Prostate gland (tissue), 2 donors: ENCODE data around the gene EXO1. TPM values are rescaled to one million over a fixed set of nuclear protein-coding genes. Genes with fewer than 3 reads are reported as not detected.
"Not testable (repeated sequence)": the region's sequence is repeated elsewhere in the genome, so short reads cannot be mapped to it uniquely, and the experiment has no call there.

ENCODE experiments used
- DNase-seq: peaks from one replicate; pipeline ENCODE4 v3.0.0-alpha.2; 2019; ENCODE audit warnings: low spot score
- H3K27ac ChIP-seq, 2 donors: fragments of 200-600 bp; sonication (generic); 2 replicates each; pipeline ENCODE4 v1.5.1; 2017 to 2019
- H3K27me3 ChIP-seq: fragments of 200-600 bp; sonication (generic); replicated peaks from 2 replicates; pipeline ENCODE4 v1.5.1; 2019; ENCODE audit not compliant: insufficient read depth
- H3K36me3 ChIP-seq, 2 donors: fragments of 200-600 bp; sonication (generic); 1 replicate in 1 of 2; 2 replicates in 1 of 2; pipeline versions ENCODE4 v1.5.1 to v1.8.1; 2017 to 2019
- H3K4me1 ChIP-seq: fragments of 200-600 bp; sonication (generic); replicated peaks from 2 replicates; pipeline ENCODE4 v1.5.1; 2019
- H3K4me3 ChIP-seq, 2 donors: fragments of 200-600 bp; sonication (generic); 2 replicates each; pipeline ENCODE4 v1.5.1; 2017 to 2019
- H3K9me3 ChIP-seq: fragments of 200-600 bp; sonication (generic); 2 replicates; pipeline ENCODE4 v1.5.1; 2017
- CTCF ChIP-seq, 4 experiments: fragments of 200-600 bp in 2 of 4; fragments of 450-650 bp in 2 of 4; sonication (generic) in 2 of 4; IDR thresholded peaks; 1 replicate in 3 of 4; 2 replicates in 1 of 4; pipeline ENCODE4 v1.5.1; 2016 to 2019; ENCODE audit warnings: antibody characterized with exemption in 4 of 4, mild to moderate bottlenecking in 2 of 4, moderate library complexity in 2 of 4
- POLR2A ChIP-seq: fragments of 450-650 bp; IDR thresholded peaks from one replicate; pipeline ENCODE4 v1.6.1; 2016; ENCODE audit warnings: antibody characterized with exemption, mild to moderate bottlenecking
- POLR2AphosphoS5 ChIP-seq: sonication (generic); formaldehyde crosslinking; IDR thresholded peaks from one replicate; pipeline ENCODE4 v1.6.1; 2017; ENCODE audit warnings: antibody characterized with exemption
- WGBS: methylation state at CpG from one replicate; pipeline ENCODE4 v1.1.5; 2018; 5-methylcytosine and 5-hydroxymethylcytosine counted together
- intact Hi-C: fragments of 100-400 bp; cut with DNase I; formaldehyde crosslinking; loops from one replicate; pipeline ENCODE4 v1.14.2; 2022
- total RNA-seq, 2 donors: library from RNA; depleted of rRNA; stranded (reverse); fragments of >200 nt; gene quantifications; one replicate each; pipeline ENCODE4 v1.1.0, GENCODE V29; 2016

The EXO1 gene
- total RNA-seq, 2 donors from 2014 or later, result 0.36 to 3.1 TPM

- Histone ChIP-seq H3K4me3 (no peak overlapping the region), H3K36me3 (no peaks in the 10 kb centered on the region), H3K27ac (no peak overlapping the region), H3K27me3 (no peaks in the 10 kb centered on the region), H3K9me3 (no peaks in the 10 kb centered on the region), H3K4me1 (no peaks in the 10 kb centered on the region)
- TF ChIP-seq POLR2AphosphoS5 (no peak), POLR2A (no peak), CTCF (IDR thresholded peaks at IDR 0.05) (no peak)
- intact Hi-C loops, result no loop called here
- DNase-seq, result no peak
Observed at GRCh38 chr1:241825581-241825980, 22.4 kb upstream of the EXO1 start.

DNA sequence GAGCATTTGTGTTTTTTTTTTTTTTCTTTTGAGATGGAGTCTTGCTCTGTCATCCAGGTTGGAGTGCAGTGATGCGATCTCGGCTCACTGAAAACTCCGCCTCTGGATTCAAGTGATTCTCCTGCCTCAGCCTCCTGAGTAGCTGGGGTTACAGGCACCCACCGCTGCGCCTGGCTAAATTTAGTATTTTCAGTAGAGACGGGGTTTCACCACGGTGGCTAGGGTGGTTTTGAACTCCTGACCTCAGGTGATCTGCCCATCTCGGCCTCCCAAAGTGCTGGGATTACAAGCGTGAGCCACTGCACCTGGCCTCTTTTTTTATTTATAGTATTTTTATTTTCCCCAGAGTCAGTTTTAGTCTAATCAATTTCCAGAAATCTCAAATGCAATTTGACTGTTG, 21.4 kb upstream of the EXO1 start:
- H3K27me3 ChIP-seq, H3K9me3 ChIP-seq, H3K27ac ChIP-seq, intact Hi-C loops, H3K36me3 ChIP-seq, H3K4me3 ChIP-seq, H3K4me1 ChIP-seq, DNase-seq: not testable (repeated sequence)
- 89% methylated on average over 9 of the region's 9 CpGs for WGBS

DNA sequence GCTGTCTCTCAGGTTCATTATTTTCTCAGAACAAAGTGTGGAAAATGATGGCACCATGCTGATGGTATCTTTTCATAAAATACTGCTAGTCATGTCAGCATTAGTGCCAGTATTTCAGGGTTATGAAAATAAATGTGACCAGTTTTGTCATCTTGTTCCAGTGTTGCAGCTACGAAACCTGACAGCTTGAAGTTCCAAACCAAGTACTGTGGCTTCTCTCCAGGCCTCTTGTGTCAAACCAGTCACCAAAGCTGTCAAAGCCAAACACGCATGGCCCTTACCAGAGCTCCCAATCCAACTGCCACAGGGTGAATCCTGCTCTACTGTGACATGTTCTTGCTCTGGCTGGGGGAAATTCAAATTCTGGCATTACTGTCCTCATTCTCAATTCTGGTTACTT, 20.7 kb upstream of the EXO1 start:
- no peak overlapping the region for H3K4me3 ChIP-seq
- WGBS, result 88% methylated on average over 2 of the region's 2 CpGs
- intact Hi-C loops, result no loop called here

DNA sequence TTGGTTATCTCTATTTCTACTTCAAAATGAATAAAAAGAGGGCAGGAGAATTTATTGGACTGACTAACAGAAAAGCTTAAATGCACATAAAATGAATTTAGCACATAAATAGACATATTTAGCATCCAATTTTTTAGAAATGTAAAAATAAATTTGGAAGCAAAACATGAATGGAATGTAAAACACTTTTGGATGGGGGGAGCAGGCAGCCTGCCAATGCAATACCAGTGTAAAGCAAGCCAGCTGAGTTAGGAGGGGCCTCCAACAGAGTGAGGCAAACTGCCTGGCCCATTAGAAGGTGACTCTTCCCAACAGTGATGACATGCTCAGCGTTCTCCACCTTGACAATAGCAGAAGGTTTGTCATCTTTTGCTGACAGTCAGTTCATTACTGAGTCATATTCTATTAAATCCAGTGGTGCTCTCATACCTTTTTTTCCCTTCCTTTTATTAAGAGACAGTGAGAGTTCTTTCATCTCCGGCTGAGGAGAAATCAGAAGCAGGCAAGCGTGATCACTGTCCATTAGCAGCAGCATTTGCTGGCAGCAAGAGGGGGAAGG, 19.5 kb upstream of the EXO1 start:
- intact Hi-C loops, result no loop called here
- H3K4me1 ChIP-seq, result no peaks in the 10 kb centered on the region

More for the DNA sequence above, 20.7 kb upstream of the EXO1 start:
- no peak for DNase-seq
- no peak for TF ChIP-seq CTCF (IDR thresholded peaks at IDR 0.05)
- no peak for TF ChIP-seq POLR2AphosphoS5
- TF ChIP-seq POLR2A, result no peak
- Histone ChIP-seq H3K27me3 (no peaks in the 10 kb centered on the region), H3K36me3 (no peaks in the 10 kb centered on the region), H3K4me1 (no peaks in the 10 kb centered on the region), H3K27ac (no peak overlapping the region), H3K9me3 (no peaks in the 10 kb centered on the region)

GRCh38 chr1:241829468-241829867, 18.5 kb upstream of the EXO1 start:
- DNase-seq, result no peak
- Histone ChIP-seq H3K36me3 (no peaks in the 10 kb centered on the region), H3K4me3 (no peak overlapping the region), H3K4me1 (no peaks in the 10 kb centered on the region), H3K9me3 (no peaks in the 10 kb centered on the region), H3K27me3 (no peaks in the 10 kb centered on the region), H3K27ac (no peak overlapping the region)
- intact Hi-C loops, result no loop called here
- TF ChIP-seq POLR2AphosphoS5, result no peak
- no peak for TF ChIP-seq CTCF (IDR thresholded peaks at IDR 0.05)
- TF ChIP-seq POLR2A, result no peak

More for the DNA sequence above, 19.5 kb upstream of the EXO1 start:
- no peak for TF ChIP-seq POLR2A
- TF ChIP-seq POLR2AphosphoS5, result no peak
- TF ChIP-seq CTCF (IDR thresholded peaks at IDR 0.05), result no peak
- no peaks in the 10 kb centered on the region for H3K36me3 ChIP-seq
- no peak overlapping the region for H3K4me3 ChIP-seq
- no peak overlapping the region for H3K27ac ChIP-seq
- no peaks in the 10 kb centered on the region for H3K27me3 ChIP-seq
- WGBS, result 51% methylated on average over 3 of the region's 3 CpGs
- no peak for DNase-seq
- no peaks in the 10 kb centered on the region for H3K9me3 ChIP-seq
